WERI-Rb-1 (cell line): ENCODE measurements around the gene HBZ.
"Not testable (repeated sequence)": the region's sequence is repeated elsewhere in the genome, so short reads cannot be mapped to it uniquely, and the experiment has no call there.

Source experiments
- DNase-seq: peaks from one replicate; pipeline ENCODE4 v3.0.0-alpha.2; 2020
- H3K27ac ChIP-seq: fragments of 250-450 bp; sonication (Bioruptor Pico); 2 replicates; pipeline ENCODE4 v1.5.1; 2020; ENCODE audit warnings: mild to moderate bottlenecking, moderate library complexity
- H3K27me3 ChIP-seq: fragments of 250-450 bp; sonication (Bioruptor Pico); 2 replicates; pipeline ENCODE4 v1.5.1; 2021; ENCODE audit warnings: mild to moderate bottlenecking, low read depth, moderate library complexity; ENCODE audit not compliant: insufficient read depth, severe bottlenecking
- H3K36me3 ChIP-seq: fragments of 250-450 bp; sonication (Bioruptor Pico); 2 replicates; pipeline ENCODE4 v1.5.1; 2020; ENCODE audit warnings: mild to moderate bottlenecking, moderate library complexity
- H3K4me3 ChIP-seq: 2 replicates; pipeline ENCODE4 v1.5.1; 2011; ENCODE audit warnings: low read depth, mild to moderate bottlenecking, control low read depth, low read length
- H3K9me3 ChIP-seq: fragments of 250-450 bp; sonication (Bioruptor Pico); 2 replicates; pipeline ENCODE4 v1.5.1; 2021; ENCODE audit warnings: mild to moderate bottlenecking, moderate library complexity; ENCODE audit not compliant: severe bottlenecking
- CTCF ChIP-seq: IDR thresholded peaks from 2 replicates; pipeline ENCODE4 v1.5.1; 2011; ENCODE audit warnings: low read depth, mild to moderate bottlenecking, control low read depth, inconsistent platforms, low read length

HBZ gene

GRCh38 chr16:160691-161190 is 8.3 kb downstream of the HBZ start:
- Histone ChIP-seq H3K9me3 (no peaks in the 10 kb centered on the region), H3K4me3 (no peak overlapping the region), H3K27me3 (peaks cover 7% of the 10 kb centered on the region), H3K36me3 (no peaks in the 10 kb centered on the region), H3K27ac (no peak overlapping the region)
- DNase-seq: no peak
- no peak for TF ChIP-seq CTCF

GRCh38 chr16:162271-162991 is 10.0 kb downstream of the HBZ start:
- Histone ChIP-seq H3K9me3 (no peaks in the 10 kb centered on the region), H3K27ac (no peak overlapping the region), H3K27me3 (peaks cover 22% of the 10 kb centered on the region), H3K4me3 (no peak overlapping the region), H3K36me3 (no peaks in the 10 kb centered on the region)
- TF ChIP-seq CTCF: no peak
- DNase-seq: no peak

GRCh38 chr16:163139-163538 is 10.7 kb downstream of the HBZ start:
- not testable (repeated sequence) for H3K27ac ChIP-seq, H3K36me3 ChIP-seq, H3K9me3 ChIP-seq, H3K4me3 ChIP-seq, DNase-seq
- peaks cover 22% of the 10 kb centered on the region for H3K27me3 ChIP-seq

- H3K27me3 ChIP-seq: peaks cover 23% of the 10 kb centered on the region
- H3K4me3 ChIP-seq, H3K9me3 ChIP-seq, H3K27ac ChIP-seq, H3K36me3 ChIP-seq, DNase-seq: not testable (repeated sequence)
These were observed 11.3 kb downstream of the HBZ start for GRCh38 chr16:163696-164095.

- not testable (repeated sequence) for DNase-seq, H3K27ac ChIP-seq, H3K36me3 ChIP-seq, H3K4me3 ChIP-seq, H3K9me3 ChIP-seq
- peaks cover 25% of the 10 kb centered on the region for H3K27me3 ChIP-seq
These were observed 11.8 kb downstream of the HBZ start for GRCh38 chr16:164134-164823.

GRCh38 chr16:164827-165538 is 12.5 kb downstream of the HBZ start:
- no peak for DNase-seq
- Histone ChIP-seq H3K27me3 (peaks cover 25% of the 10 kb centered on the region), H3K9me3 (no peaks in the 10 kb centered on the region), H3K27ac (no peak overlapping the region), H3K4me3 (peak overlapping the region; percentile 54), H3K36me3 (no peaks in the 10 kb centered on the region)
- no peak for TF ChIP-seq CTCF
